Activated naive CD8-positive, alpha-beta T cell treated with anti-CD3 and anti-CD28 coated beads for 36 hours (primary cell): ENCODE results near the gene HNRNPC. TPM values are rescaled to one million over a fixed set of nuclear protein-coding genes. Genes with fewer than 3 reads are reported as not detected.

Source experiments
- DNase-seq: peaks from one replicate; pipeline ENCODE4 v3.0.0; 2021
- H3K27ac Mint-ChIP-seq: one replicate; pipeline ENCODE4 v1.8.0; 2022; ENCODE audit warnings: mild to moderate bottlenecking, moderate library complexity, mixed read lengths
- H3K27me3 Mint-ChIP-seq: one replicate; pipeline ENCODE4 v1.8.0; 2022; ENCODE audit warnings: mild to moderate bottlenecking, mixed read lengths
- H3K36me3 Mint-ChIP-seq: one replicate; pipeline ENCODE4 v1.8.0; 2021; ENCODE audit warnings: mild to moderate bottlenecking, mixed read lengths
- H3K4me1 Mint-ChIP-seq: one replicate; pipeline ENCODE4 v1.8.0; 2021; ENCODE audit warnings: mixed read lengths
- H3K4me3 Mint-ChIP-seq: one replicate; pipeline ENCODE4 v1.8.0; 2022; ENCODE audit warnings: mild to moderate bottlenecking, moderate library complexity, mixed read lengths
- H3K9me3 Mint-ChIP-seq: one replicate; pipeline ENCODE4 v1.8.0; 2022; ENCODE audit warnings: mixed read lengths
- total RNA-seq, 2 experiments: library from RNA; stranded (reverse); gene quantifications; one replicate each; pipeline ENCODE4 v1.2.3, GENCODE V29; 2021

Gene HNRNPC
- total RNA-seq, 2 experiments from 2014 or later: 1,256 to 1,302 TPM

DNA sequence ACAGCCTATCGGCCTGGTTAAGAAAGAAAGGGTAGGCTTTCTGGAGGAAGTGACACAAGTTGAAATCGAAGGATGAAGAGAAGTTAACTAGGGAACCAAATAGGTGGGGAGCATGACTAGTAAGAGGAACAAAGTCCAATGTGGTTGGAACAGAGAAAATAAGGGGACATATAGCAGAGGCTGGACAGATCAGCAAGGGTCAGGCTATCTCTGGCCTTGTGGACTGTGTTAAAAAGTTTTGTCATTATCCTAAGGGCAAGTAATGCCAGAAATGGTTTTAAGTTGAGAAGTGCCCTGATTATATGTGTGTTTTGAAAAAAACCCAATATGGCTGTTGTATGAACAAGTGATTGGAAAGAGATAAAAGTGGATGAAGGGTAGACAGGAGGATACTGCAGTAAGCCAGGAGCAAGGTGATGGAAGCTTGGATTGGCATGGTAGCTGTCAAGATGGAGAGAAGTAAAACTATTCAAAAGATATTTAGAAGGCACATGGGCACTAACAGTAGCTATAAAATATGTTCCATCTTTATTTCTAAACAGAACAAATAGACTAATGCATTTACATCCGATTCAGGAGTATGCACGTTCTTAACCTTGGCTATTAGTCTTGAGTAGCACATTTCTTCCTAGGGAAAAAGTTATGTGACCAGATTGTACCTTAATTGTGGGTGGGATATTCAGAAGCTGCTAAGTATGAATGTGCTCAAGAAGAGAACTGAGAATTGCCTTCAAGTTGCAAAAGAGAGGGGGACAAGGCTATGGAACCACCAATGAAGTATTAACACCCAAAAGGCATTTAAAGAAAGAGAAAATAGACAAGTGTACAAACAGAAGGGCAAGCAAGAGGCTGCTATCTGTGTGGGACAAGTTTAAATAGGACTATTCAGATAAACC, 66.5 kb downstream of the HNRNPC start:
- Mint-ChIP-seq H3K27me3 (no peaks in the 10 kb centered on the region), H3K4me1 (peaks cover 27% of the 10 kb centered on the region), H3K9me3 (no peaks in the 10 kb centered on the region), H3K36me3 (peaks cover 44% of the 10 kb centered on the region), H3K4me3 (no peak overlapping the region), H3K27ac (peak overlapping the region; percentile 6)
- DNase-seq: no peak

DNA sequence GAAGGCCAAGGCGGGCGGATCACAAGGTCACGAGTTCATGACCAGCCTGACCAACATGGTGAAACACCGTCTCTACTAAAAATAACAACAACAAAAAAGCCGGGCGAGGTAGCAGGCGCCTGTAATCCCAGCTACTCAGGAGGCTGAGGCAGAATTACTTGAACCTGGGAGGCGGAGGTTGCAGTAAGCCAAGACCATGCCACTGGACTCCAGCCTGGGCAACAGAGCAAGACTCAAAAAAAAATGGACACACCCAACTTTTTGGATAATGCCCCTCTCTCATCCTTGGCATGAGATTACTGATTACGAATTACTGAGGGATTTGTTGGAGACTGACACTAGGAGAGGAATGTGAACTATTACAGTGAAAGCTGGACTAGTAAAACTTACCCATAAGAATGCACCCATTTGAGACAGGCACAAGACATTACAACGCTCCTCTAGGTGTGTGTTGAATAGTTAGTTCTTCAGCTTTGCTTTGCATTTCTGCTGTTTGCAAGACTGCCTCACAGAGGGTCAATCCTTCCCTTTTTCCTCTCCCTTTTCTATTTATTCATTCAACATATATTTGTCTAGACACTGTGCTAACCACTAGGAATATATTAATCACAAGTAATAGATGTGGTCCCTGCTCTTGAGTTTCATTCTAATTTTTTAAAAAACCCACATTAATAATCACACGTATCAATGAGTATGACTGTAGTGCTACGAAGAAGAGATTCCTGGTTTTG, 67.3 kb downstream of the HNRNPC start:
- Mint-ChIP-seq H3K36me3 (peaks cover 37% of the 10 kb centered on the region), H3K27me3 (no peaks in the 10 kb centered on the region), H3K9me3 (no peaks in the 10 kb centered on the region), H3K4me1 (peaks cover 19% of the 10 kb centered on the region), H3K4me3 (no peak overlapping the region), H3K27ac (peak overlapping the region; percentile 6)
- no peak for DNase-seq

DNA sequence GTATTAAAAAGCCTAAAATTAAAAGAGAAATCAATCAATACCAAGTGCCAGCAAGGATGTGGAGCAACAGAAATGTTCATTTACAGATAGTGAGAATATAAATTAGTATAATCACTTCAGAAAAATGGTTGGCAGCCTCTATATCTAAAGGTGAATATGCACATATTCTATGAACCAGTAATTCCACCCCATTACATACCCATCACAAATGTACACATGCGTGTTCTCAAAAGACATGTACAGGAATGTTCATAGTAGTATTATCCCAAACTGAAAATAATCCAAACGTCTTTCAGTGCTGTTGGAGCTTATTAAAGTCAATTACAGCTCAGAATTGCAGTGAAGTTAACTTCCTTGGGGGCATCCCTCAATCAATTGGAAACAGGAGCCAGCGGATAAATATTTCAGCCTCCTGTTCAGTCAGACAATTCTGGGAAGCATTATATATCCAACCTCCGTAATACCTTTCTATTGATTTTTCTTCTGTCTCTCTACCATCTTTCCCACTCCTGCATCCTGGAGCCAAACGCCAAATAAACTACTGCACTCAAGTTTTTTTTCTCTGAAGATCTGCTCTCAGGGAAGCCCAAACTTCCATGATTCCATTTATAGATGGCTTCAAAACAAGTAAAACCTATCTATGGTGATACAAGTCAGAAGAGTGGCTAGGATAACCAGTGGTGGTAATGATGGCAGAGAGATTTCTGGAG, 68.3 kb downstream of the HNRNPC start:
- Mint-ChIP-seq H3K36me3 (peaks cover 27% of the 10 kb centered on the region), H3K27ac (no peak overlapping the region), H3K4me1 (peaks cover 17% of the 10 kb centered on the region), H3K9me3 (no peaks in the 10 kb centered on the region), H3K4me3 (no peak overlapping the region), H3K27me3 (no peaks in the 10 kb centered on the region)
- no peak for DNase-seq

DNA sequence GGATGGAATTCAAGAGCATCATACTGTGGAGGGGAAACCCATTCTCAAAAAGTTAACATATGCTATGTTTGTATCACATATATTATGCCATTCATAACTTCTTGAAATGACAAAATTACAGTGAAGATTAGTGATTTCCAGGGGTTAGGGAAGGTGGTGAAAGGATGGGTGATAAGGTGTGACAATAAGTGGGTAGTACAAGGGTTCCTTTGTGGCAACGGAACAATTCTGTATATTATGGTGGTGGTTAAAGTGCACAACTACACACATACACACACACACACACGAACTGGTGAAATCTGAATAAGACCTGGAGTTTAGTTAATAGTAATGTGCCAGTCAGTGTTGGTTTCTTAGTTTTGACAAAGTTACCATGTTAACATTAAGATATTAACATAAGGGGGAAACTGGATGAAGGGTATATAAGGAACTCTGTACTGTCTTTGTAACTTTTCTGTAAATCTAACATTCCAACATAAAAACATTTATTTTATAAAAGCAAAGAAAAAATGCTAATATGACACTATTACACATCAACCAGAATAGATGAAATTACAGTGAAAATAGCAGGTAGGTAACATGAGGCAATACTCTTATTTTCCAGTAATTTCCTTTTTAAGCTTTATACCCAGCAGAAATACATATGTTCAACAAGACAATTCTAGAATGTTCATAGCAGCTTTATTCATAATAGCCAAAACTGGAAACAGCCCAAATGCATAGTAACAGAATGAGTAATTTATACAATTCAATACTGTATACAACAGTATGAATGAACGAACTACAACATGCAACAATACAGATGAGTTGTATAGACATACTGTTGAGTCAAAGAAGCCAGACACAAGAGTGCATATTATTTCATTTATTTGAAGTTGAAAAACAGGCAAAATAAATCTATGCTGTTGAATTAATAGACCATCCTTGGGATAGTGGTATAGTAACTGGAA, 69.4 kb downstream of the HNRNPC start:
- H3K9me3 Mint-ChIP-seq: no peaks in the 10 kb centered on the region
- H3K4me1 Mint-ChIP-seq: peaks cover 13% of the 10 kb centered on the region
- no peak for DNase-seq
- no peaks in the 10 kb centered on the region for H3K27me3 Mint-ChIP-seq
- H3K4me3 Mint-ChIP-seq: no peak overlapping the region
- H3K27ac Mint-ChIP-seq: no peak overlapping the region
- H3K36me3 Mint-ChIP-seq: peaks cover 20% of the 10 kb centered on the region

DNA sequence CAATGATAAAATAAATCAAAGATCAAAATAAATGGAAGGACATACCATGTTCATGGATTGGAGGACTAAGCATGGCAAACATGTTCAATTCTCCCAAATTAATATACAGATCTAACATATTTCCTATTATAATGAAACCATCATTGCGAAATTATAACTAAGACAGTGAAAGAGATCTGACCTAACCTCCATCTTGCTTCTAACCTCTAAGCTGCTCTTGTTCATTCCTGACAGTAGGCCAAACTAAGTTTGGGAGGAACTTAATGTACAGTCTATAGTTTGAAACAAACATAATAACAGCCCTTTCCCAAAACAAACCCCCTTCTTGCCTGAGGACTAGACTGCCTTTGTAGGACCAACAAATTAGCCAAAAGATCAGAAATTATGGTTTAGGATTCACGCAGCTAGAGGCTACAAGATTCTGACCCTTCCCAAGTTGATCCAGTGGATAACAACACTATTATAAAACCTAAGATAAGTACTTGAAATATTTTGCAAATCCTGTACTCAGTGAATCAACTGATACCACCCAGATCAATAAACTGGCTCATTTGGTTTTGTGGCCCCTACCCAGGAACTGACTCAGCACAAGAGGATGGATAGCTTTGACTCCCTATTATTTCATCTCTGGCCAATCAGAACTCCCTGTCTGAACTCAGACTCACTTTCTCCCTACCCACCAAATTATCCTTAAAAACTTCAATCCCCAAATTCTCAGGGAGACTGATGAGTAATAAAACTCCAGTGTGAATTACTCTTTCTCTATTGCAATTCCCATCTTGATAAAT, 71.6 kb downstream of the HNRNPC start:
- no peaks in the 10 kb centered on the region for H3K27me3 Mint-ChIP-seq
- H3K9me3 Mint-ChIP-seq: no peaks in the 10 kb centered on the region
- peaks cover 4% of the 10 kb centered on the region for H3K36me3 Mint-ChIP-seq
- H3K27ac Mint-ChIP-seq: peak overlapping the region; percentile 67
- peaks cover 3% of the 10 kb centered on the region for H3K4me1 Mint-ChIP-seq
- DNase-seq: no peak
- no peak overlapping the region for H3K4me3 Mint-ChIP-seq

DNA sequence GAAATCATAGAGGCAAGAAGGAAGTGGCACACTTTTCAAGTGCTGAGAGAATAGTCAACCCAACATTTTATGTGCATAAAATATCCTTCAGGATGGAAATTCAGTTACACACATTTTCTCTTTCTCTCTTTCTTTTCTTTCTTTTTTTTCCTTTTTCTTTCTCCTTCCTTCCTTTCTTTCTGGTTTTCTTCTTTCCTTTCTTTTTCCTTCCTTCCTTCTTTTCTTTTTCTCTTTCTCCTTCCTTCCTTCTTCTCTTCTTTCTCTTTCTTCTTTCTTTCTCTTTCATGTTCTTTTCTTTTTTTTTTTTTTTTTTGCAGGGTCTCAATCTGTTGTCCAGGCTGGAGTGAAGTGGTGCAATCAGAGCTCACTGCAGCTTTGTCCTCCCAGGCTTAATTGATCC, 74.6 kb downstream of the HNRNPC start:
- H3K4me1 Mint-ChIP-seq: peaks cover 2% of the 10 kb centered on the region
- H3K27me3 Mint-ChIP-seq: no peaks in the 10 kb centered on the region
- H3K27ac Mint-ChIP-seq: no peak overlapping the region
- H3K36me3 Mint-ChIP-seq: peaks cover 2% of the 10 kb centered on the region
- DNase-seq: no peak
- H3K9me3 Mint-ChIP-seq: no peaks in the 10 kb centered on the region
- no peak overlapping the region for H3K4me3 Mint-ChIP-seq

DNA sequence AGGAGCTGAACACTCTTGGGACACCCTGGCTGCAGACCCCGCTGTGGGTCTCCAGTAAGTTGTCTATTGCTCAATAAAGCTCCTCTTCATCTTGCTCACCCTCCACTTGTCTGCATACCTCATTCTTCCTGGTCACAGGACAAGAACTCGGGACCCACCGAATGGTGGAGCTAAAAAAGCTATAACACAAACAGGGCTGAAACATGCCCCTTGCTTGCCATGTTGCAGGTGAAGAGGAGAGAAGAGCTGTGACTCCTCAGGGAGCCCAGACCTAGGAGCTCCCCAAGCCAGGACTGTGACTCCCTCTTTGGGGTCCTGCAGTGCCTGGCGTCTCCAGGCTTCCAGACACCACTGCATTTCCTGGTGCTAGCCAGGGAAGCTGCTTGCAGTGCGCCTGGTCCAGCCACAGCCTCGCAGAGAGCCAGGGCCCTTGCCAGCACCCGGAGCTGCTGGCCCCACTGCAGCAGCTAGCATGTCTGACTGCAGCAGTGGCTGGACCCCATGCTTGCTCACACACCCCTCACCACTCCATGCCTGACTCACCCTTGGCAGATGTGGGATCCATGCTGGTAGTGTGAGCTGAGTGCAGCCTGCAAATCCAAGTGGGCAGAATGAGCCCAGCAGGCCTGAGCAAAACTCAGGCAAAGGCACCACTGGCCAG, 76.2 kb downstream of the HNRNPC start:
- Mint-ChIP-seq H3K4me1 (peaks cover 2% of the 10 kb centered on the region), H3K27me3 (no peaks in the 10 kb centered on the region), H3K27ac (no peak overlapping the region), H3K9me3 (no peaks in the 10 kb centered on the region), H3K36me3 (peaks cover 2% of the 10 kb centered on the region), H3K4me3 (no peak overlapping the region)
- no peak for DNase-seq

DNA sequence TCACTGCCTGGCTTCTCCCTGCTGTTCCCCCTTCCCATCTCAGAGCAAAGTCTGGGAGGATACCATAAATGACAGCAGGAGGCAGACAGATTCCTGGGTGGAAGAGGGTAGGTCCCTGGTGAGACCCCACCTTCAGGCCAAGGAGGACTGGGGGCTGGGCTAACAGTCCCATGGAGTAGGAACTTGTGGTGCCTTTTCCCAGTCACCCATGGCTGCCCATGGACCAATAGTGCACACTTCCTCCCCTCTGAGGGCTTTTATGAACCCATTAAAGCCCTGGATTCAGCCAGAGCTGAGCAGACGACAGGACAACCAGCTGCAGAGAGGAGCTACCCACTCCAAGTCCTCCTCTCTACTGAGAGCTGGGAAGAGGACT, 76.8 kb downstream of the HNRNPC start:
- H3K36me3 Mint-ChIP-seq: no peaks in the 10 kb centered on the region
- H3K9me3 Mint-ChIP-seq: no peaks in the 10 kb centered on the region
- DNase-seq: no peak
- H3K27ac Mint-ChIP-seq: no peak overlapping the region
- peaks cover 2% of the 10 kb centered on the region for H3K4me1 Mint-ChIP-seq
- H3K27me3 Mint-ChIP-seq: no peaks in the 10 kb centered on the region
- peak overlapping the region; percentile 57 for H3K4me3 Mint-ChIP-seq

DNA sequence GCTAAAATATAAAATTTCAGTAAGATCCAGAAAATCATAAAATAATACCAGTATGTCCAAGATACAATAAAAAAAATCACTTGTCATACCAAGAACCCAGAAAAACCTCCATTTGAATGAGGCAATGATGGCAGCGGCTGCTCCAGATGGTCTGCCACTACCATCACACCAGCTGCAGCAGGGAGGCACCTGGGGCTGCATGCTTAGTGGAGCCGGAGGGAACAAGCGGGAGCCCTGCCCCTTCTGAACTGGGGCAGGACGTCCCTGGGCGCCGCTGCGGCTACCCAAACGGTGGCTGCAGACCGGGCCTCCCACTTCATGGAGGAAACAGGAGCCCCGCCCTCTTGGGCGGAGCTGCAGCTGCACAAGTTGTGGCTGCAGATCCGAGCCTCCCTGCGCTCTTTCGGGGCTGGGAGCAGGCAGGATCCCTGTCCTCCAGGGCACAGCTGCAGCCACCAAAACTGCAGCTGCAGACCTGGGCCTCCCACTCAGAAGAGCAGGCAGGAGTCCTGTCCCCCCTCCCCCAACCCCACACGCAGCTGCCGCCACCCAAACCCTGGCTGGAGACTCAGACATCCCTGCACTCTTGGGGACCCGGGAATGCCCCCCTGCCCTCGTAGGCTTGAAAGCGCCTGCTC, 77.3 kb downstream of the HNRNPC start:
- peaks cover 2% of the 10 kb centered on the region for H3K4me1 Mint-ChIP-seq
- H3K27ac Mint-ChIP-seq: peak overlapping the region; percentile 25
- H3K9me3 Mint-ChIP-seq: no peaks in the 10 kb centered on the region
- H3K27me3 Mint-ChIP-seq: no peaks in the 10 kb centered on the region
- H3K4me3 Mint-ChIP-seq: peak overlapping the region; percentile 59
- peak; percentile 79 for DNase-seq
- H3K36me3 Mint-ChIP-seq: no peaks in the 10 kb centered on the region

DNA sequence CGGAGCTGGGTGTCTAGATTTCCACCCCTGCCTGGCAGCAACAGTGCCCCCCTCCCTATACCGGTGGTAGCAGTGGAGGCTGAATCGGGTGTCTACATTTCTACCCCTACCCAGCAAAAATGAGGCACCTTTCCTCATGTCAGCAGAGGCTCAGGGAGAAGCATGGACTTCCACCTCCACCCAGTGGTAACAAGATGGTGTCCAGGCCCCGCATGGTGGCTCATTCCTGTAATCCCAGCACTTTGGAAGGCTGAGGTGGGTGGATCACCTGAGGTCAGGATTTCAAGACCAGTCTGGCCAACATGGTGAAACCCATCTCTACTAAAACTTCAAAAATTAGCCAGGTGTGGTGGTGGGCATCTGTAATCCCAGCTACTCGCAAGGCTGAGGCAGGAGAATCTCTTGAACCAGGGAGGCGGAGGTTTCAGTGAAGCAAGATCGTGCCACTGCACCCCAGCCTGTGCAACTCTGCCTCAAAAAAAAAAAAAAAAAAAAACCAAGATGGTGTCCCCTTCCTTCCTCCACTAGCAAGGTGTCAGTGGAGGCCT, 77.9 kb downstream of the HNRNPC start:
- DNase-seq: no peak
- no peaks in the 10 kb centered on the region for H3K9me3 Mint-ChIP-seq
- peak overlapping the region; percentile 25 for H3K27ac Mint-ChIP-seq
- peaks cover 2% of the 10 kb centered on the region for H3K4me1 Mint-ChIP-seq
- no peaks in the 10 kb centered on the region for H3K36me3 Mint-ChIP-seq
- peak overlapping the region; percentile 59 for H3K4me3 Mint-ChIP-seq
- H3K27me3 Mint-ChIP-seq: no peaks in the 10 kb centered on the region

DNA sequence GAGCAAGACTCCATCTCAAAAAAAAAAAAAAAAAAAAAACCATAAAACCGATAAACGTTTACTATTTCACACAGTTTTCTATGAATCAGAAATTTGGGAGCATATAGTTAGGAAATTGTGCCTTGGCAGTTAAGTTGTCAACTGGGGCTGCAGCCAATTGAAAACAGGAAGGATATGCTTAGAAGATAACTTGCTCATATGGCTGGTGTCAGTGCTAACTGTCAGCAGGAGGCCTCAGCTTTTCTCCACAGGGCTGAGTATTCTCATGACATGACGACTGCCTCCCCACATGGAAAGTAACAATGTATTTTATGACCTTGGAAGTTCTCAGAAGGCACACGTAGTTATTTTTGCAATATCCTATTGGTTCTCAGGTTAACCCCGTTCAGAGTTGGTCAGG, 83.8 kb downstream of the HNRNPC start:
- Mint-ChIP-seq H3K4me1 (no peaks in the 10 kb centered on the region), H3K4me3 (no peak overlapping the region), H3K27me3 (peaks cover 5% of the 10 kb centered on the region), H3K36me3 (no peaks in the 10 kb centered on the region), H3K27ac (no peak overlapping the region), H3K9me3 (peaks cover 5% of the 10 kb centered on the region)
- no peak for DNase-seq

DNA sequence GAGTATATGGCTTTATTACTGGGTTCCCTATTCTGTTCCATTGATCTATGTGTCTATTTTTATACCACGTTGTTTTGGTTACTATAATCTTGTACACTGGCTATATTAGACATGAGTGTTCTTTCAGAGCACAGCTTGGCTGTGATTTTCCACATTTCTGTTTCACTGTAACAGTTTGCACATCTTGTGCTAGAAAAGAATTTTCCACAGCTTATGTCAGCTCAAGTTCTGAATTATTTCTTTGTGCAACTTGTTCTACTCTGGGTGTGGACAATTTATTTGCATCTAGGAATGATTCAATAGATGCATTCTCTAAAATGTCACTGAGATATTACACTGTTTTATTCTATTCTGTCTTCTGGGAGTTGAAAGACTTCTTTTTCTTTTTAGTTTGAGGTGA, 85.0 kb downstream of the HNRNPC start:
- H3K9me3 Mint-ChIP-seq: peaks cover 5% of the 10 kb centered on the region
- H3K27ac Mint-ChIP-seq: no peak overlapping the region
- H3K4me3 Mint-ChIP-seq: no peak overlapping the region
- H3K27me3 Mint-ChIP-seq: peaks cover 9% of the 10 kb centered on the region
- H3K4me1 Mint-ChIP-seq: no peaks in the 10 kb centered on the region
- DNase-seq: no peak
- H3K36me3 Mint-ChIP-seq: no peaks in the 10 kb centered on the region

DNA sequence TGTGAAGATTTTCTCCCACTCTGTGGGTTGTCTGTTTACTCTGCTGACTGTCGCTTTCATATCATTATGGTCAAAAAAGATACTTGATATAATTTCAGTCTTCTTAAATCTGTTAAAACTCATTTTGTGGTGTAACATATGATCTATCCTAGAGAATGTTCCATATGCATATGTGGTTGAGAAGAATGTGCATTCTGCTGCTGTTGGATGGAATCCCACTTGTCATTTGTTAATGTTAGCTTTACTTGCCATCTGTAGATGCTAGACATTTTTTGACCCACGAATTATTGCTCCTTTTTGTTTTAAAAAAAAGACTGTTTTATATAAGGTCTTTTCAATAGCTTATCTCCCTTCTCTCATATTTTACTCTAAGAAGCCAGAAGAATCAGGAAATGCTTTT, 87.1 kb downstream of the HNRNPC start:
- peaks cover 9% of the 10 kb centered on the region for H3K27me3 Mint-ChIP-seq
- no peak overlapping the region for H3K27ac Mint-ChIP-seq
- peaks cover 5% of the 10 kb centered on the region for H3K9me3 Mint-ChIP-seq
- no peak for DNase-seq
- no peaks in the 10 kb centered on the region for H3K4me1 Mint-ChIP-seq
- no peaks in the 10 kb centered on the region for H3K36me3 Mint-ChIP-seq
- no peak overlapping the region for H3K4me3 Mint-ChIP-seq
